H1 (cell line): Measurements from ENCODE around the gene LITAFD. TPM values are rescaled to one million over a fixed set of nuclear protein-coding genes. Genes with fewer than 3 reads are reported as not detected.

Source experiments
- CTCF ChIA-PET: fragments of 300-600 bp; sonication (Branson Sonifier 250); formaldehyde crosslinking; loops from one replicate; lab custom pipeline; 2021; ENCODE audit not compliant: partially characterized antibody; lab: Charles Lee
- POLR2A ChIA-PET: fragments of 300-600 bp; sonication (Branson Sonifier 250); formaldehyde crosslinking; loops from one replicate; lab custom pipeline; 2021; ENCODE audit warnings: inconsistent platforms; ENCODE audit not compliant: partially characterized antibody; lab: Charles Lee
- DNase-seq, 2 experiments: peaks; one replicate each; pipeline versions ENCODE4 v3.0.0 to v3.0.0-alpha.2; 2010 to 2022; ENCODE audit warnings: low spot score in 2 of 2, low read depth in 1 of 2, mixed read lengths in 1 of 2
- FAIRE-seq: peaks from 2 replicates; lab custom pipeline; 2011; peaks lifted over from hg19 to GRCh38; lab: Jason Lieb, UNC
- H2AFZ ChIP-seq: 2 replicates; pipeline ENCODE4 v1.8.1; 2012; ENCODE audit warnings: low read length, inconsistent platforms
- H2AK5ac ChIP-seq: 2 replicates; pipeline ENCODE4 v1.6.1; 2013; ENCODE audit warnings: low read depth, low read length
- H2BK120ac ChIP-seq: replicated peaks from 2 replicates; pipeline ENCODE3; 2013; ENCODE audit warnings: low read depth, low read length, inconsistent platforms
- H2BK12ac ChIP-seq: 2 replicates; pipeline ENCODE4 v1.6.1; 2013; ENCODE audit warnings: low read depth, low read length
- H2BK15ac ChIP-seq: 2 replicates; pipeline ENCODE4 v1.6.1; 2013; ENCODE audit warnings: low read length
- H2BK20ac ChIP-seq: 2 replicates; pipeline ENCODE4 v1.6.1; 2013; ENCODE audit warnings: low read length
- H2BK5ac ChIP-seq: 2 replicates; pipeline ENCODE4 v1.6.1; 2013; ENCODE audit warnings: low read depth, low read length
- H3K14ac ChIP-seq: 2 replicates; pipeline ENCODE4 v1.6.1; 2013; ENCODE audit warnings: inconsistent platforms; ENCODE audit not compliant: insufficient read length
- H3K18ac ChIP-seq: 2 replicates; pipeline ENCODE4 v1.6.1; 2013; ENCODE audit warnings: low read length; ENCODE audit errors: extremely low read depth
- H3K23ac ChIP-seq: 2 replicates; pipeline ENCODE4 v1.6.1; 2013; ENCODE audit warnings: inconsistent platforms; ENCODE audit not compliant: insufficient read length
- H3K23me2 ChIP-seq: 2 replicates; pipeline ENCODE4 v1.6.1; 2013; ENCODE audit warnings: low read depth, low read length
- H3K27ac ChIP-seq: 2 replicates; pipeline ENCODE4 v1.6.1; 2011; ENCODE audit warnings: low read depth, low read length, inconsistent platforms
- H3K27me3 ChIP-seq, 4 experiments: replicated peaks in 1 of 4; 1 replicate in 1 of 4; 2 replicates in 3 of 4; pipeline versions ENCODE4 v1.6.1 to v1.8.1; 2011 to 2013; ENCODE audit warnings: low read length in 3 of 4, mild to moderate bottlenecking in 3 of 4, inconsistent platforms in 2 of 4, mixed read lengths in 2 of 4, moderate library complexity in 1 of 4; ENCODE audit not compliant: control insufficient read depth in 3 of 4, insufficient read depth in 3 of 4; ENCODE audit errors: extremely low read depth in 1 of 4
- H3K36me3 ChIP-seq, 4 experiments: 2 replicates each; pipeline versions ENCODE4 v1.6.1 to v1.8.1; 2011 to 2013; ENCODE audit warnings: mild to moderate bottlenecking in 4 of 4, low read length in 3 of 4, moderate library complexity in 2 of 4, control low read depth in 1 of 4, inconsistent platforms in 1 of 4; ENCODE audit not compliant: insufficient read depth in 4 of 4, control insufficient read depth in 2 of 4
- H3K4ac ChIP-seq: replicated peaks from 2 replicates; pipeline ENCODE3; 2013; ENCODE audit warnings: low read length, low read depth, mixed read lengths, inconsistent platforms; ENCODE audit not compliant: insufficient read length
- H3K4me1 ChIP-seq, 4 experiments: replicated peaks in 1 of 4; 1 replicate in 1 of 4; 2 replicates in 3 of 4; pipeline versions ENCODE4 v1.6.1 to v1.8.1; 2011 to 2013; ENCODE audit warnings: low read length in 3 of 4, inconsistent platforms in 2 of 4, mixed read lengths in 1 of 4; ENCODE audit not compliant: insufficient read depth in 4 of 4, control insufficient read depth in 3 of 4
- H3K4me2 ChIP-seq, 2 experiments: 2 replicates each; pipeline versions ENCODE4 v1.6.1 to v1.8.1; 2011 to 2013; ENCODE audit warnings: low read depth in 2 of 2, low read length in 2 of 2, control low read depth in 1 of 2, inconsistent platforms in 1 of 2, mild to moderate bottlenecking in 1 of 2; ENCODE audit not compliant: insufficient read depth in 1 of 2
- H3K4me3 ChIP-seq, 4 experiments: fragments of 200-600, 300-600 bp in 1 of 4; sonication (generic), shearing (Covaris generic), sonication (Bioruptor Twin) in 1 of 4; 2 replicates each; pipeline versions ENCODE4 v1.5.1 to v1.8.1; 2011 to 2016; ENCODE audit warnings: low read length in 4 of 4, low read depth in 3 of 4, control low read depth in 2 of 4, inconsistent platforms in 2 of 4, mild to moderate bottlenecking in 2 of 4, mixed read lengths in 1 of 4, moderate library complexity in 1 of 4; ENCODE audit not compliant: insufficient read depth in 2 of 4; ENCODE audit errors: extremely low read depth in 1 of 4
- H3K56ac ChIP-seq: replicated peaks from 2 replicates; pipeline ENCODE3; 2013; ENCODE audit warnings: low read depth, mild to moderate bottlenecking, mixed read lengths, low read length, inconsistent platforms; ENCODE audit not compliant: insufficient read length
- H3K79me1 ChIP-seq: 2 replicates; pipeline ENCODE4 v1.6.1; 2013; ENCODE audit warnings: low read depth, low read length, control low read depth
- H3K79me2 ChIP-seq, 2 experiments: 2 replicates each; pipeline versions ENCODE4 v1.6.1 to v1.8.1; 2012 to 2013; ENCODE audit warnings: low read length in 2 of 2, mild to moderate bottlenecking in 2 of 2, inconsistent platforms in 1 of 2; ENCODE audit not compliant: insufficient read depth in 2 of 2, control insufficient read depth in 1 of 2
- H3K9ac ChIP-seq, 4 experiments: replicated peaks in 1 of 4; 1 replicate in 1 of 4; 2 replicates in 3 of 4; pipeline versions ENCODE4 v1.6.1 to v1.8.1; 2011 to 2013; ENCODE audit warnings: low read depth in 3 of 4, low read length in 3 of 4, control low read depth in 2 of 4, mild to moderate bottlenecking in 2 of 4, moderate library complexity in 2 of 4, inconsistent platforms in 1 of 4; ENCODE audit errors: extremely low read depth in 1 of 4
- H3K9me3 ChIP-seq, 2 experiments: 2 replicates each; pipeline versions ENCODE4 v1.6.1 to v1.8.1; 2012 to 2013; ENCODE audit warnings: mild to moderate bottlenecking in 2 of 2, moderate library complexity in 2 of 2, control low read depth in 1 of 2, inconsistent platforms in 1 of 2, low read depth in 1 of 2, low read length in 1 of 2, mixed read lengths in 1 of 2; ENCODE audit not compliant: insufficient read depth in 2 of 2
- H4K20me1 ChIP-seq, 2 experiments: replicated peaks in 1 of 2; 2 replicates each; pipeline versions ENCODE3 to v1.8.1; 2011 to 2013; ENCODE audit warnings: inconsistent platforms in 2 of 2, low read length in 2 of 2, mild to moderate bottlenecking in 1 of 2; ENCODE audit not compliant: insufficient read depth in 2 of 2, control insufficient read depth in 1 of 2
- H4K5ac ChIP-seq: 2 replicates; pipeline ENCODE4 v1.6.1; 2013; ENCODE audit warnings: low read length, low read depth, mixed read lengths, inconsistent platforms; ENCODE audit not compliant: insufficient read length
- H4K8ac ChIP-seq: 2 replicates; pipeline ENCODE4 v1.8.0; 2013; ENCODE audit warnings: mild to moderate bottlenecking, moderate library complexity, low read length, inconsistent platforms; ENCODE audit not compliant: insufficient read depth; ENCODE audit errors: extremely low read depth
- H4K91ac ChIP-seq: replicated peaks from 2 replicates; pipeline ENCODE3; 2013; ENCODE audit warnings: low read length, mixed read lengths, inconsistent platforms; ENCODE audit not compliant: insufficient read length
- CHD1 ChIP-seq: IDR thresholded peaks from 2 replicates; pipeline ENCODE4 v1.6.1; 2012; ENCODE audit warnings: low read depth, low read length, improper control_type of control experiment
- KDM5A ChIP-seq: fragments of 200-600 bp; IDR thresholded peaks from 2 replicates; pipeline ENCODE4 v1.7.1; 2012; ENCODE audit warnings: mild to moderate bottlenecking, low read length, inconsistent platforms, mixed read lengths
- MAFK ChIP-seq: IDR thresholded peaks from 2 replicates; pipeline ENCODE4 v1.6.1; 2012; ENCODE audit warnings: low read depth, mild to moderate bottlenecking, improper control_type of control experiment, low read length
- NRF1 ChIP-seq: IDR thresholded peaks from 2 replicates; pipeline ENCODE4 v1.6.1; 2011; ENCODE audit warnings: mild to moderate bottlenecking, low read depth, low read length, improper control_type of control experiment
- POLR2A ChIP-seq, 2 experiments: IDR thresholded peaks; 1 replicate in 1 of 2; 2 replicates in 1 of 2; pipeline ENCODE4 v1.6.1; 2011; ENCODE audit warnings: low read depth in 2 of 2, low read length in 2 of 2, mild to moderate bottlenecking in 2 of 2; ENCODE audit errors: control extremely low read depth in 1 of 2
- SIRT6 ChIP-seq: IDR thresholded peaks from one replicate; pipeline ENCODE4 v1.7.1; 2012; ENCODE audit warnings: low read length, inconsistent platforms
- SUZ12 ChIP-seq: fragments of 200-600 bp; sonication (generic); IDR thresholded peaks from 2 replicates; pipeline ENCODE4 v1.6.1; 2012; ENCODE audit warnings: mild to moderate bottlenecking, inconsistent platforms, low read length, moderate library complexity, mixed read lengths
- TBP ChIP-seq: IDR thresholded peaks from 2 replicates; pipeline ENCODE4 v1.6.1; 2011; ENCODE audit warnings: low read depth, low read length, improper control_type of control experiment
- WGBS, 2 experiments: shearing (Covaris generic) in 1 of 2; methylation state at CpG; one replicate each; pipeline versions ENCODE4 v1.1.6 to v1.1.7; 2013 to 2015; ENCODE audit warnings: low lambda C conversion rate in 2 of 2, mixed read lengths in 2 of 2, inconsistent platforms in 1 of 2, low coverage in 1 of 2, missing lambda C conversion rate in 1 of 2; ENCODE audit not compliant: insufficient replicate concordance in 2 of 2, insufficient coverage in 1 of 2, insufficient read length in 1 of 2; ENCODE audit errors: extremely low coverage in 1 of 2, missing lambda C conversion rate in 1 of 2; 5-methylcytosine and 5-hydroxymethylcytosine counted together
- polyA plus RNA-seq, 7 experiments: library from polyadenylated mRNA; depleted of rRNA in 3 of 7; stranded (reverse) in 5 of 7; unstranded in 2 of 7; fragments of >200 nt in 5 of 7; fragments of 200-250 nt in 2 of 7; gene quantifications; 1 replicate in 5 of 7; 2 replicates in 1 of 7; 4 replicates in 1 of 7; pipeline versions ENCODE4 v1.2.1 to v1.2.3, GENCODE V29; 2011 to 2013; ENCODE audit warnings: missing spikeins in 2 of 7, mixed read lengths in 2 of 7
- total RNA-seq: library from RNA; stranded (reverse); fragmentation: NEBNext Ultra II Directional; extraction: Animal tissue kit (Norgen Biotek cat#: 25700); gene quantifications from 2 replicates; pipeline ENCODE4 v1.2.1, GENCODE V29; 2021

The LITAFD gene
- total and polyA plus RNA-seq, 2 of the 8 experiments (the other 6 are each of a cell fraction or from before 2014, with no cell fraction given) = not detected

- H3K23ac ChIP-seq = no peak overlapping the region
- CTCF ChIA-PET = interaction anchor here (0.6 to 8.8 kb wide), 6 partner anchors 14 to 52 kb away, joined by 3 to 90 read pairs (median 4); partner anchors contain the start of gene CARHSP1
Measured at GRCh38 chr16:8853150-8853549, 29.0 kb upstream of the LITAFD start.

More at GRCh38 chr16:8853150-8853549, 29.0 kb upstream of the LITAFD start:
- no peak overlapping the region for H4K91ac ChIP-seq
- H3K36me3 ChIP-seq = peaks cover 30 to 91% (median 40%) of the 10 kb centered on the region in 4 experiments
- H2AFZ ChIP-seq = no peak overlapping the region
- no peak overlapping the region for H3K14ac ChIP-seq
- H2AK5ac ChIP-seq = no peak overlapping the region
- no peak overlapping the region for H3K4me2 ChIP-seq
- no peak for DNase-seq
- no peak overlapping the region for H3K4ac ChIP-seq
- 0 out of 2 replicates have a peak overlapping the region, but pooled peaks have one; percentile 26 for H2BK5ac ChIP-seq
- H2BK120ac ChIP-seq = no peak overlapping the region
- H3K4me1 ChIP-seq = peaks cover 0 to 22% (median 8%) of the 10 kb centered on the region in 4 experiments; a peak in 6 of 7 replicates
- no peak overlapping the region for H3K27ac ChIP-seq
- H3K9me3 ChIP-seq = no peaks in the 10 kb centered on the region
- H3K79me2 ChIP-seq = peaks cover 0 to 5% of the 10 kb centered on the region in 2 experiments; a peak in 1 of 4 replicates
- peak overlapping the region in 1 of 4 experiments; percentile 10; a peak in 1 of 7 replicates for H3K9ac ChIP-seq
- WGBS, 2 experiments = 86% methylated on average over 7 of the region's 7 CpGs; no CpG with 5 or more reads in 1 of the 2 experiments
- H3K23me2 ChIP-seq = no peaks in the 10 kb centered on the region
- no peak overlapping the region for H2BK15ac ChIP-seq
- peaks cover 18 to 28% of the 10 kb centered on the region in 2 experiments for H4K20me1 ChIP-seq
- H2BK12ac ChIP-seq = no peak overlapping the region
- no peak for FAIRE-seq
- H3K56ac ChIP-seq = no peak overlapping the region
- H3K79me1 ChIP-seq = peaks cover 7% of the 10 kb centered on the region
- no peak overlapping the region for H3K18ac ChIP-seq
- no peak overlapping the region for H3K4me3 ChIP-seq
- TF ChIP-seq POLR2A (IDR thresholded peaks at IDR 0.05; ENCODE audit: control extremely low read depth in 1 of 2, low read depth in 2 of 2, low read length in 2 of 2) (peak in 1 of 2 experiments; percentile 9; a peak in 1 of 3 replicates), SIRT6 (no peak), TBP (no peak), MAFK (no peak), SUZ12 (no peak), KDM5A (no peak), CHD1 (no peak), NRF1 (no peak)
- TF ChIP-seq, all 59 proteins: peak for 1
- no peak overlapping the region for H2BK20ac ChIP-seq
- H3K27me3 ChIP-seq = no peaks in the 10 kb centered on the region
- H4K5ac ChIP-seq = no peak overlapping the region
- H4K8ac ChIP-seq = no peak overlapping the region
- POLR2A ChIA-PET = interaction anchor here (1.4 to 24.4 kb wide), 4 partner anchors 15 to 37 kb away, joined by 3 to 456 read pairs (median 9); partner anchors contain the start of genes CARHSP1 and LITAFD
